Measurements from ENCODE around the gene ANAPC2.

ANAPC2 gene

DNA sequence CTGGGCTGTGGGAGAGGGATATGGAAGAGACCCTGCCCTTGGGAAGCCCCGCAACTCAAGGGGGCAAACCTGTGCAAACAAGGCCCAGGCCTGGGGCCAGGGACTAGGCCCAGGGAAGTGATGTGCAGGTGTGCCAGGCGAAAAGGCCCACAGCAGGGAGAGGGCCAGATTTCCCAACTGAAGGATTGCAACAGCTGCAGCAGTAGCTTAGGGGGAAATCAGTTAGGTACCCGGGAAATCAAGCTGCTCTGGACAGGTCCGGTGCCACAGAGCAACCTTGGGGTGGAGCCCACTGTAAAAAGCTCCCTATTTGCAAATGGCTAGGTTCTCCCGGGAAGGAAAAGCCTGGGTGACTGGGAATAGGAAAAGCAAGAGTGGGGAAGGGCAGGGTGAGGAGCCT is 39.0 kb downstream of the ANAPC2 start:
- no peak for DNase-seq (ENCODE audit: low spot score)
- TF ChIP-seq, protein P1, sequence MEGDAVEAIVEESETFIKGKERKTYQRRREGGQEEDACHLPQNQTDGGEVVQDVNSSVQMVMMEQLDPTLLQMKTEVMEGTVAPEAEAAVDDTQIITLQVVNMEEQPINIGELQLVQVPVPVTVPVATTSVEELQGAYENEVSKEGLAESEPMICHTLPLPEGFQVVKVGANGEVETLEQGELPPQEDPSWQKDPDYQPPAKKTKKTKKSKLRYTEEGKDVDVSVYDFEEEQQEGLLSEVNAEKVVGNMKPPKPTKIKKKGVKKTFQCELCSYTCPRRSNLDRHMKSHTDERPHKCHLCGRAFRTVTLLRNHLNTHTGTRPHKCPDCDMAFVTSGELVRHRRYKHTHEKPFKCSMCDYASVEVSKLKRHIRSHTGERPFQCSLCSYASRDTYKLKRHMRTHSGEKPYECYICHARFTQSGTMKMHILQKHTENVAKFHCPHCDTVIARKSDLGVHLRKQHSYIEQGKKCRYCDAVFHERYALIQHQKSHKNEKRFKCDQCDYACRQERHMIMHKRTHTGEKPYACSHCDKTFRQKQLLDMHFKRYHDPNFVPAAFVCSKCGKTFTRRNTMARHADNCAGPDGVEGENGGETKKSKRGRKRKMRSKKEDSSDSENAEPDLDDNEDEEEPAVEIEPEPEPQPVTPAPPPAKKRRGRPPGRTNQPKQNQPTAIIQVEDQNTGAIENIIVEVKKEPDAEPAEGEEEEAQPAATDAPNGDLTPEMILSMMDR (IDR thresholded peaks at IDR 0.05; ENCODE audit: extremely low read depth, insufficient read depth, missing control alignments), result no peak
- in situ Hi-C loops (cut with MboI; ENCODE audit: low pct_unique_long_range_greater_than_20kb, low sequenced_read_pairs, unreplicated experiment), result no loop called here

DNA sequence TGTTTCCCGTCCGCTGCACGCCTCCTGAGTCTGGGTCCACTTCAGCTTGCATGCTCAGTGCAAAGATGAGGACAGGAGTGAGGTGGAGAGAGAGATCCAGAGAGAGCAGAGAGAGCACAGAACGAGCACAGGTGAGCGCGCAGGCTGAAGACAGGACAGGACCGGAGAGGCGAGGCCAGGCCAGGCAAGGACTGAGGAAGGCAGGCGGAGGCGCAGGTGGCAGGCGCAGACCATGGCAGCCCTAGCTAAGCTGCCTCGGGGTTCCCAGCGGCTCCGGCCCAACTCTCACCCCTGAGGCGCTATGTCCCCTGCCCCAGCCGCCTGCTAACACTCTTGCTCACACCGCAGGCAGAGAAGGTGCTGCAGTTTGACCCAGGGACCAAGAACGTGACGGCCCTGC is 39.7 kb downstream of the ANAPC2 start:
- TF ChIP-seq, protein P1 (IDR thresholded peaks at IDR 0.05; ENCODE audit: extremely low read depth, insufficient read depth, missing control alignments), result no peak
- DNase-seq (ENCODE audit: low spot score), result no peak
- in situ Hi-C loops (cut with MboI; ENCODE audit: low pct_unique_long_range_greater_than_20kb, low sequenced_read_pairs, unreplicated experiment), result no loop called here

DNA sequence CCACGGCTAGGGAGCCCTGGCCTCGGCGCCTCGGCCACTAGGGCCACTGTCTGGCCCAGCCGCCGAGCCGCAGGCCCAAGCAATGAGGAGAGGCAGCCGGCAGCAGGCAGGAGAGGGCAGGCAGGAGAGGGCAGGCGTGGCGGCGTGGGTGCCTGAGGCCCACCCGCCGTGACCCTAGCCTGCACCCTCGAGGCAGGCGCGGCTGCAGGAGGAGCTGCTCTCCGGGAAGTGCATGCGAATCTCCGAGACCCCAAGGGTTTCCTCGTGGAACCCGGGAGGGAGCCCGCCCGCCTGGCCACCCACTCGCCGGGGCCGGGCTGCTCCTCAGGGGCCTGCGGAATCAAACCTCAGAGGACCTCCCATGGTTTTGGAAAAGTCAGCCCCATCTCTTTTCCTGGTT is 40.1 kb downstream of the ANAPC2 start:
- in situ Hi-C loops (cut with MboI; ENCODE audit: low pct_unique_long_range_greater_than_20kb, low sequenced_read_pairs, unreplicated experiment), result no loop called here
- DNase-seq (ENCODE audit: low spot score), result no peak
- TF ChIP-seq, protein P1 (IDR thresholded peaks at IDR 0.05; ENCODE audit: extremely low read depth, insufficient read depth, missing control alignments), result no peak

DNA sequence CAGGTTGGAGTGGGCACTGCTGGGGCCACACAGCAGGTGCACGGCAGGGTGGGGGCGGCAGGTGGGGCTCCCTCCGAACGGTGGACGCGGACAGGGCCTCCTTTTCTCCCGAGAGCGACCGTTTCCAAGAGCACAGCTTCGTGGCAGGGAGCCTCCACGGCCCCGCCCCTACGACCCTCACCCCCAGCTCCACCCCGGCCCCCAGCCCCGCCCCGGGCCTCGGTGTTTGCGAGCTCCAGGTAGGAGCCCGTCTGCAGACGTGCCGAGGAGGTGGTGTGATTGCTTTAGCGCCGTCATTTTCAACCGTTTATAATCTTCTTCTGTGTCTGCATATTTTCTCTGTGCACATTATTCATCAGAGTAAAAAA is 40.6 kb downstream of the ANAPC2 start:
- in situ Hi-C loops (cut with MboI; ENCODE audit: low pct_unique_long_range_greater_than_20kb, low sequenced_read_pairs, unreplicated experiment), result no loop called here
- DNase-seq (ENCODE audit: low spot score), result no peak
- TF ChIP-seq, protein P1 (IDR thresholded peaks at IDR 0.05; ENCODE audit: extremely low read depth, insufficient read depth, missing control alignments), result no peak

DNA sequence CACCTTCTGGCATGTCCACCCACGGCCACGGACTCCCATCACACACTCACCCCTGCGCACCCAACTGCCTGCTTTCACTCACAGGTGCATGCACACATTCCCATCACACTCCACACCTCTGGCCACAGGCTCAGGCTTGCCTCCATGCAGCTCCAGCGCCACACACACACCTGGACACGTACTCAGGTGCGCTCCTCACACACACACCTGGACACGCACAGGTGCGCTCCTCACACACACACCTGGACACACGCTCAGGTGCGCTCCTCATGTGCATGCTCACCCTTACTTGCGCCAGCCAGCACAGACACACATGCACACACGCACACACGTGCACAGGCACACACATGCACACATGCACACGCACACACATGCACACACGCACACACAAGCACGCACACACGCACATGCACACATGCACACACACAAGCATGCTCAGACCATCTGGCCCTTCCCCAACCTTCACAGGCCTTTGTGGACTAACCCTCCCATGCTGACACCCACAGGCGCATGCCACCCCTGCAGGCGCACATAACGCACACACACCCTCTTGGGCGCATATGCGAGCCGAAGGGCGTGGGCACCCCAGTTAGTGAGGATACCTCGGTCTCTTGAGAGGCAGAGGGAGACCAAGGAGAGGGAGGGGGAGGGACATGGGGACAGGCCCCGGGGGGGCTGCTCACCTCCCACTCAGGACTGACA is 41.1 kb downstream of the ANAPC2 start:
- no peak for DNase-seq (ENCODE audit: low spot score)
- TF ChIP-seq, protein P1 (IDR thresholded peaks at IDR 0.05; ENCODE audit: extremely low read depth, insufficient read depth, missing control alignments), result no peak
- in situ Hi-C loops (cut with MboI; ENCODE audit: low pct_unique_long_range_greater_than_20kb, low sequenced_read_pairs, unreplicated experiment), result no loop called here

DNA sequence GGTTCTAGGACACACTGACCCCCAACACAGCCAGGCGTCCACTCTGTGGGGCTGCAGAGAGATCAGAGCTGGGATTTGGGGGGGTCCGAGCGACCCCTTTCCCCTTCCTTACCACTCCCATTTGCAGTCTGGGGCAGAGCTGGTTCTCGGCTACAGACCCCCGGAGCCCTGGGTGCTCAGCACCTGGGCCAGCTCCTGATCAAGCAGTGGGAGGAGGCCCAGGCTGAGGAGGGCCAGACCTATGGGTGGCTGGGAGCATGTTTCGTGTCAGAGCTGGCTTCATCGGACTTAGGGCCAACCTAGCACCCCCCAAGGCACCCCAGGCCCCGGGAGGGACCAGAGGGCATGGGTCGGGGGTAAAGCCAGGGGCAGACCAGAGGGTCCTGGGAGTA is 41.8 kb downstream of the ANAPC2 start:
- no peak for DNase-seq (ENCODE audit: low spot score)
- TF ChIP-seq, protein P1 (IDR thresholded peaks at IDR 0.05; ENCODE audit: extremely low read depth, insufficient read depth, missing control alignments), result no peak
- in situ Hi-C loops (cut with MboI; ENCODE audit: low pct_unique_long_range_greater_than_20kb, low sequenced_read_pairs, unreplicated experiment), result no loop called here

Measured in GM13977 (cell line).